AG09319 (cell line): Measurements from ENCODE around the gene MTA1.

ENCODE experiments used
- DNase-seq: peaks from one replicate; pipeline ENCODE4 v3.0.0-alpha.2; 2010; ENCODE audit warnings: low read depth; ENCODE audit errors: extremely low read depth
- CTCF ChIP-seq: IDR thresholded peaks from 2 replicates; pipeline ENCODE4 v1.5.1; 2011; ENCODE audit warnings: low read depth, mild to moderate bottlenecking, inconsistent platforms, low read length, moderate library complexity

The MTA1 gene

DNA sequence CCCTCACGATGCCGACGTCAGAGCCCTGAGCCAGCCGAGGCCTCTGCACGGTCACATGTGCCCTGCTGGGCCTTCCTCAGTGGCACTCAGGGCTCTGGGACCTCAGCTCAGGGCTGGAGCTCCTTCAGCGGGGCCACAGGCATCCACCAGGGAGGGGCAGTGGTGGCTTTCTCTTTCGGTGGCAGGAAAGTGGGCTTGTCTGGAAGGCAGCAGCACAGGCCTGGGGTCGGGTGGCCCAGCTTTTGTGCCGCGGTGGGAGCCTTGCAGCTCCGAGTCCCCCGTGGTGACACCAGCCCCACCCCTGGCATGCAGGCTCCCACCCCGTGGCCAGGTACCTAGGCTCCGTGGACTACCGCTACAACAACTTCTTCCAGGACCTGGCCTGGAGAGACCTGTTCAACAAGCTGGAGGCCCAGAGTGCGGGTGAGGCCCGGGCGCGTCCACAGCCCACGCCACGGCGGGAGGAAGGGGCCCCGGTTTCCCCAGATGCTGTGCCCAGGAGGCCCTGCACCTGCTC, 35.5 kb upstream of the MTA1 start:
- no peak for TF ChIP-seq CTCF
- no peak for DNase-seq

GRCh38 chr14:105384605-105385321, 34.9 kb upstream of the MTA1 start:
- no peak for TF ChIP-seq CTCF
- no peak for DNase-seq

DNA sequence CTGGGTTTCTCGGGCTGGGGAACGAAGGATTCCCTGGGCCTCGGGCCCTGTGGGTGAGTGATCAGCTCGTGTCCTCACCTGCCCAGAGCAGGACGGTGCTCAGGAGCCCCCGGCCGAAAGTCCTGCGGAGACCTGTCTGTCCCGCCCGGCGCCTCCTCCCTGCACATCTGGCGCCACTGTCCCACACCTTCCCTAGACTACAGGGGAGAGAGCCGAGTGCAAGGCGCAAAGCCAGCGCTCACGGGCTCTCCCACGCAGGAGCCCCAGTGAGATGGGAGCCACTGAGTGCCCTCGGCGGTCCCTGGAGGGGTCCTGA, 34.3 kb upstream of the MTA1 start:
- TF ChIP-seq CTCF, result no peak
- no peak for DNase-seq

DNA sequence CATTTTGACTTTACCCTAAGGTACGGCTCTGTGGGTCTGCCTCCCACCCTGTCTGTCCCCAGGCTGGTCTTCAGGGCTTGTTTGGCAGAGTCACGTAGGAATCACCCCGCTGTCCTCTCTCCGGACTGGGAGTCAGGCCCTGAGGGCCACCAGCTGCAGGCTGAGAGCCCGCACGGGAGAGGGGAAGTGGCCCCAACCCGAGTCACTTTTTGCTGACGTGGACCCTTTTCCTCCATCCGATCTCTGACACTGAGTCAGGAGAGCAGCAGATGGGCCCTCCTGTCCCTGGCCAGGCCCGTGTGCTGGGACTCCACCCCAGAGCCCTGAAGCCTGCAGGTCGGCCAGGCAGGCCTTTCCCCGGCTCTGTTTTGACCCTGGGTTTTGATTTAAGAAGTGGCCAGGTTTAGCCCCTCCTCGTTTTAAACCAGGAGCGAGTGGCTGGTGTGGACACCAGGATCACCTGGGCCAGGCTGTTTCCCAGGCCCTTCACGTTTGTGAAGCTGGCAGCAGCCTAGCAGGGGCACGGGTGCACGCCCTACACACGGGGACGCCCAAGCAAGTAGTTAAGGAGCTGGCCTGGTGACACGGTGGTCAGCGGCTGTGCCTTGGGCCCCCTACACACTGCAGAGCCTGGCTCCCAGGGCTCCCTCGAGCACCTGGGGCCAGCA, 33.8 kb upstream of the MTA1 start:
- no peak for TF ChIP-seq CTCF
- DNase-seq, result no peak

GRCh38 chr14:105386581-105387529, 32.8 kb upstream of the MTA1 start:
- no peak for TF ChIP-seq CTCF
- no peak for DNase-seq

DNA sequence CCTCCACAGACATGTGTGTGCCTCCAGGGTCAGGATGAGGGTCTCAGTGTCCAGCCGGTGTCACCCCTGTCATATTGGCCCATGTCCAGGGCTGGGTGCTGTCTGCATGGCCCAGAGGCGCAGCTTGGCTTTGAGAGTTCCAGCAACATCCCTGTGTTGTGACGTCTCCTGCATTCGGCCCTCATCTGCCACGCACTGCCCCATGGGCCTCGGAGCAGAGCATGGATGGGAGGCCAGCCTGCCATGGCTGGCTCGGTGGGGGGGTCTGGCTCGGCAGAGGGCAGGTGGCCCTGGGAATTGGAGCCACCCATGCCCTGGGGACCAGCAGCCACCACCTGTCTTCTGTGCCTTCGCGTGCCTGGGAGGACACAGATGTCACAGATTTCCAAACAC, 32.1 kb upstream of the MTA1 start:
- TF ChIP-seq CTCF, result no peak
- DNase-seq, result no peak
